Nephron (organoid): ENCODE measurements around the gene MMP2.

Experiments
- H3K27ac Mint-ChIP-seq, 3 experiments: 2 replicates each; pipeline ENCODE4 v1.8.0; 2020; ENCODE audit warnings: mixed read lengths in 3 of 3, mild to moderate bottlenecking in 2 of 3, moderate library complexity in 1 of 3
- H3K27me3 Mint-ChIP-seq: 2 replicates; pipeline ENCODE4 v1.8.0; 2021; ENCODE audit warnings: low read depth, mild to moderate bottlenecking, moderate library complexity, mixed read lengths
- H3K36me3 Mint-ChIP-seq: 2 replicates; pipeline ENCODE4 v1.8.0; 2020; ENCODE audit warnings: low read depth, mixed read lengths
- H3K4me1 Mint-ChIP-seq: 2 replicates; pipeline ENCODE4 v1.8.0; 2020; ENCODE audit warnings: mixed read lengths
- H3K4me3 Mint-ChIP-seq, 3 experiments: 2 replicates each; pipeline ENCODE4 v1.8.0; 2020; ENCODE audit warnings: mild to moderate bottlenecking in 3 of 3, mixed read lengths in 3 of 3, moderate library complexity in 2 of 3
- H3K9me3 Mint-ChIP-seq: 2 replicates; pipeline ENCODE4 v1.8.0; 2020; ENCODE audit warnings: mixed read lengths
- CTCF ChIP-seq, 3 experiments: fragments of 200-600 bp; sonication (generic); IDR thresholded peaks; one replicate each; pipeline ENCODE4 v1.5.0; 2021; ENCODE audit warnings: antibody characterized with exemption in 3 of 3; ENCODE audit not compliant: unreplicated experiment in 3 of 3

The MMP2 gene

GRCh38 chr16:55437625-55438024, 41.4 kb upstream of the MMP2 start:
- H3K27me3 Mint-ChIP-seq: peaks cover 29% of the 10 kb centered on the region
- H3K27ac Mint-ChIP-seq: no peak overlapping the region
- no peaks in the 10 kb centered on the region for H3K4me1 Mint-ChIP-seq
- no peaks in the 10 kb centered on the region for H3K36me3 Mint-ChIP-seq
- no peak for TF ChIP-seq CTCF (IDR thresholded peaks at IDR 0.05; ENCODE audit: unreplicated experiment in 3 of 3)
- no peaks in the 10 kb centered on the region for H3K9me3 Mint-ChIP-seq
- no peak overlapping the region for H3K4me3 Mint-ChIP-seq

GRCh38 chr16:55438281-55438680, 40.7 kb upstream of the MMP2 start:
- Mint-ChIP-seq H3K4me1 (no peaks in the 10 kb centered on the region), H3K27ac (no peak overlapping the region), H3K4me3 (no peak overlapping the region), H3K27me3 (peaks cover 33% of the 10 kb centered on the region), H3K36me3 (no peaks in the 10 kb centered on the region), H3K9me3 (no peaks in the 10 kb centered on the region)
- TF ChIP-seq CTCF (IDR thresholded peaks at IDR 0.05; ENCODE audit: unreplicated experiment in 3 of 3): no peak

- TF ChIP-seq CTCF (IDR thresholded peaks at IDR 0.05; ENCODE audit: unreplicated experiment in 3 of 3): no peak
- no peaks in the 10 kb centered on the region for H3K36me3 Mint-ChIP-seq
- H3K9me3 Mint-ChIP-seq: no peaks in the 10 kb centered on the region
- H3K27me3 Mint-ChIP-seq: peaks cover 34% of the 10 kb centered on the region
- no peak overlapping the region for H3K4me3 Mint-ChIP-seq
- H3K27ac Mint-ChIP-seq: no peak overlapping the region
- no peaks in the 10 kb centered on the region for H3K4me1 Mint-ChIP-seq
Measured at GRCh38 chr16:55439101-55439690, 39.8 kb upstream of the MMP2 start.

GRCh38 chr16:55443434-55444346, 35.3 kb upstream of the MMP2 start:
- Mint-ChIP-seq H3K27ac (no peak overlapping the region), H3K36me3 (no peaks in the 10 kb centered on the region), H3K9me3 (no peaks in the 10 kb centered on the region), H3K4me3 (no peak overlapping the region), H3K27me3 (peaks cover 17% of the 10 kb centered on the region), H3K4me1 (no peaks in the 10 kb centered on the region)
- no peak for TF ChIP-seq CTCF (IDR thresholded peaks at IDR 0.05; ENCODE audit: unreplicated experiment in 3 of 3)

- H3K4me1 Mint-ChIP-seq: no peaks in the 10 kb centered on the region
- H3K4me3 Mint-ChIP-seq: no peak overlapping the region
- peaks cover 12% of the 10 kb centered on the region for H3K27me3 Mint-ChIP-seq
- H3K27ac Mint-ChIP-seq: no peak overlapping the region
- H3K9me3 Mint-ChIP-seq: no peaks in the 10 kb centered on the region
- TF ChIP-seq CTCF (IDR thresholded peaks at IDR 0.05; ENCODE audit: unreplicated experiment in 3 of 3): no peak
- H3K36me3 Mint-ChIP-seq: no peaks in the 10 kb centered on the region
Measured at GRCh38 chr16:55444754-55445485, 34.1 kb upstream of the MMP2 start.
